HEK293 (cell line): ENCODE data around the gene GUCA1A.

Experiments used
- CTCF ChIA-PET: fragments of 350-600 bp; formaldehyde crosslinking; extraction: SDS; loops from one replicate; lab custom pipeline; 2021; ENCODE audit warnings: antibody characterized with exemption; lab: Yijun Ruan, JAX
- POLR2A ChIA-PET: fragments of 300-600 bp; formaldehyde crosslinking; extraction: SDS; loops from one replicate; lab custom pipeline; 2020; ENCODE audit warnings: antibody characterized with exemption, inconsistent platforms; lab: Yijun Ruan, JAX
- H3K27ac ChIP-seq: fragments of 200-500 bp; sonication (Bioruptor generic); 2 replicates; pipeline ENCODE4 v1.5.1; 2014; ENCODE audit warnings: low read depth, low read length, control low read depth, inconsistent platforms; ENCODE audit errors: extremely low read depth
- H3K36me3 ChIP-seq, 2 experiments: fragments of 200-500 bp in 1 of 2; sonication (Bioruptor generic) in 1 of 2; 1 replicate in 1 of 2; 2 replicates in 1 of 2; pipeline ENCODE4 v1.5.1; 2014 to 2017; ENCODE audit warnings: inconsistent platforms in 2 of 2, low read length in 2 of 2; ENCODE audit not compliant: control insufficient read depth in 2 of 2, insufficient read depth in 1 of 2
- H3K4me1 ChIP-seq: fragments of 200-500 bp; sonication (Bioruptor generic); 2 replicates; pipeline ENCODE4 v1.5.1; 2014; ENCODE audit warnings: mild to moderate bottlenecking, low read length, inconsistent platforms; ENCODE audit not compliant: control insufficient read depth, insufficient read depth
- H3K4me3 ChIP-seq: 2 replicates; pipeline ENCODE4 v1.5.1; 2011; ENCODE audit warnings: low read depth, mild to moderate bottlenecking, control low read depth, low read length, moderate library complexity
- H3K9me3 ChIP-seq: fragments of 200-500 bp; sonication (Bioruptor generic); 2 replicates; pipeline ENCODE4 v1.5.1; 2014; ENCODE audit warnings: low read depth, low read length, inconsistent platforms; ENCODE audit not compliant: control insufficient read depth, insufficient read depth
- ATF2 ChIP-seq: fragments of 450-650 bp; formaldehyde crosslinking; IDR thresholded peaks from 2 replicates; pipeline ENCODE4 v1.5.1; 2016; ENCODE audit warnings: missing biosample characterization, missing genetic modification characterization, low read depth
- HIC1 ChIP-seq: fragments of 450-650 bp; formaldehyde crosslinking; IDR thresholded peaks from 2 replicates; pipeline ENCODE4 v1.5.1; 2016; ENCODE audit warnings: missing biosample characterization, missing genetic modification characterization
- IKZF3 ChIP-seq: fragments of 450-650 bp; IDR thresholded peaks from 2 replicates; pipeline ENCODE4 v1.5.0; 2018; ENCODE audit warnings: missing biosample characterization, mild to moderate bottlenecking, missing genetic modification characterization, moderate library complexity
- MYNN ChIP-seq: fragments of 450-650 bp; formaldehyde crosslinking; IDR thresholded peaks from 2 replicates; pipeline ENCODE4 v1.5.1; 2016; ENCODE audit warnings: missing biosample characterization, missing genetic modification characterization, borderline replicate concordance
- PRDM4 ChIP-seq: fragments of 450-650 bp; formaldehyde crosslinking; IDR thresholded peaks from 2 replicates; pipeline ENCODE4 v1.5.1; 2017; ENCODE audit warnings: missing biosample characterization, missing genetic modification characterization
- ZBTB17 ChIP-seq: fragments of 450-650 bp; formaldehyde crosslinking; IDR thresholded peaks from 2 replicates; pipeline ENCODE4 v1.5.1; 2016; ENCODE audit warnings: missing biosample characterization, missing genetic modification characterization
- ZNF140 ChIP-seq: fragments of 450-650 bp; formaldehyde crosslinking; IDR thresholded peaks from 2 replicates; pipeline ENCODE4 v1.5.1; 2016; ENCODE audit warnings: missing biosample characterization, missing genetic modification characterization
- ZNF280C ChIP-seq: fragments of 450-650 bp; formaldehyde crosslinking; IDR thresholded peaks from 2 replicates; pipeline ENCODE4 v1.5.1; 2016; ENCODE audit warnings: missing biosample characterization, missing genetic modification characterization
- ZNF362 ChIP-seq: fragments of 450-650 bp; formaldehyde crosslinking; IDR thresholded peaks from 2 replicates; pipeline ENCODE4 v1.5.1; 2016; ENCODE audit warnings: missing biosample characterization, missing genetic modification characterization
- ZNF404 ChIP-seq: fragments of 450-650 bp; formaldehyde crosslinking; IDR thresholded peaks from 2 replicates; pipeline ENCODE4 v1.5.1; 2017; ENCODE audit warnings: missing biosample characterization, missing genetic modification characterization
- ZNF416 ChIP-seq: fragments of 450-650 bp; formaldehyde crosslinking; IDR thresholded peaks from 2 replicates; pipeline ENCODE4 v1.5.1; 2016; ENCODE audit warnings: missing biosample characterization, missing genetic modification characterization
- ZNF473 ChIP-seq: fragments of 450-650 bp; formaldehyde crosslinking; IDR thresholded peaks from 2 replicates; pipeline ENCODE4 v1.5.1; 2017; ENCODE audit warnings: missing biosample characterization, missing genetic modification characterization
- ZNF501 ChIP-seq: fragments of 450-650 bp; formaldehyde crosslinking; IDR thresholded peaks from 2 replicates; pipeline ENCODE4 v1.5.1; 2016; ENCODE audit warnings: missing biosample characterization, missing genetic modification characterization
- ZNF510 ChIP-seq: fragments of 450-650 bp; formaldehyde crosslinking; IDR thresholded peaks from 2 replicates; pipeline ENCODE4 v1.5.1; 2018; ENCODE audit warnings: mild to moderate bottlenecking, missing genetic modification characterization, missing biosample characterization; ENCODE audit not compliant: insufficient replicate concordance
- ZNF513 ChIP-seq: fragments of 450-650 bp; IDR thresholded peaks from 2 replicates; pipeline ENCODE4 v1.5.1; 2018; ENCODE audit warnings: missing biosample characterization, missing genetic modification characterization
- ZNF623 ChIP-seq: fragments of 450-650 bp; formaldehyde crosslinking; IDR thresholded peaks from 2 replicates; pipeline ENCODE4 v1.5.1; 2016; ENCODE audit warnings: missing biosample characterization, missing genetic modification characterization
- ZNF654 ChIP-seq: fragments of 450-650 bp; formaldehyde crosslinking; IDR thresholded peaks from 2 replicates; pipeline ENCODE4 v1.5.1; 2016; ENCODE audit warnings: low read depth, missing biosample characterization, missing genetic modification characterization
- ZNF658 ChIP-seq: fragments of 450-650 bp; formaldehyde crosslinking; IDR thresholded peaks from 2 replicates; pipeline ENCODE4; 2016; ENCODE audit warnings: missing biosample characterization, missing genetic modification characterization
- ZNF830 ChIP-seq: fragments of 450-650 bp; IDR thresholded peaks from 2 replicates; pipeline ENCODE4 v1.5.0; 2018; ENCODE audit warnings: missing biosample characterization, missing genetic modification characterization, low read depth, mild to moderate bottlenecking, moderate library complexity

The GUCA1A gene

GRCh38 chr6:42125231-42125630 lies 47.9 kb upstream of the GUCA1A start:
- ChIA-PET CTCF (no interaction called here), POLR2A (no interaction called here)
- H3K4me1 ChIP-seq: no peaks in the 10 kb centered on the region
- H3K4me3 ChIP-seq: no peak overlapping the region
- H3K9me3 ChIP-seq: no peaks in the 10 kb centered on the region
- TF ChIP-seq ATF2 (tag by site-specific recombination): no peak
- TF ChIP-seq ZNF362 (tag by site-specific recombination): no peak
- TF ChIP-seq ZNF404 (tag by site-specific recombination): no peak
- TF ChIP-seq MYNN: no peak
- no peak for TF ChIP-seq ZNF513 (tag by site-specific recombination)
- H3K27ac ChIP-seq: no peak overlapping the region
- H3K36me3 ChIP-seq: peaks cover 0 to 8% of the 10 kb centered on the region in 2 experiments; a peak in 2 of 3 replicates

GRCh38 chr6:42125663-42126062 lies 47.5 kb upstream of the GUCA1A start:
- H3K4me3 ChIP-seq: no peak overlapping the region
- H3K36me3 ChIP-seq: peaks cover 0 to 8% of the 10 kb centered on the region in 2 experiments; a peak in 2 of 3 replicates
- no peaks in the 10 kb centered on the region for H3K4me1 ChIP-seq
- POLR2A ChIA-PET: no interaction called here
- no peak overlapping the region for H3K27ac ChIP-seq
- TF ChIP-seq PRDM4 (tag by site-specific recombination): no peak
- TF ChIP-seq ZBTB17 (tag by site-specific recombination): no peak
- no peak for TF ChIP-seq ZNF416
- no peak for TF ChIP-seq ZNF654 (tag by site-specific recombination)
- no peak for TF ChIP-seq IKZF3 (tag by site-specific recombination)
- TF ChIP-seq ZNF501 (tag by site-specific recombination): no peak
- TF ChIP-seq ZNF830 (tag by site-specific recombination): no peak
- TF ChIP-seq ZNF623 (tag by site-specific recombination): no peak
- TF ChIP-seq HIC1 (tag by site-specific recombination): no peak
- no peak for TF ChIP-seq ZNF473
- TF ChIP-seq ZNF510 (tag by site-specific recombination): no peak
- no peak for TF ChIP-seq ZNF658 (tag by site-specific recombination)
- no peak for TF ChIP-seq ZNF140
- no peak for TF ChIP-seq ZNF280C (tag by site-specific recombination)
- TF ChIP-seq, all 188 proteins: peak for 0
- no peaks in the 10 kb centered on the region for H3K9me3 ChIP-seq
- CTCF ChIA-PET: no interaction called here
